Kidney epithelial cell (primary cell): ENCODE results near the gene MYRIP. TPM values are rescaled to one million over a fixed set of nuclear protein-coding genes. Genes with fewer than 3 reads are reported as not detected.

ENCODE experiments used
- DNase-seq: peaks from one replicate; pipeline ENCODE4 v3.0.0-alpha.2; 2010; ENCODE audit warnings: low read depth
- H3K27me3 ChIP-seq: 2 replicates; pipeline ENCODE4 v1.6.0; 2011; ENCODE audit warnings: low read length; ENCODE audit not compliant: control insufficient read depth, insufficient read depth
- H3K36me3 ChIP-seq: 2 replicates; pipeline ENCODE4 v1.5.1; 2011; ENCODE audit warnings: low read length; ENCODE audit not compliant: control insufficient read depth, insufficient read depth
- H3K4me3 ChIP-seq: 2 replicates; pipeline ENCODE4 v1.5.1; 2011; ENCODE audit warnings: low read depth, mild to moderate bottlenecking, control low read depth, low read length
- CTCF ChIP-seq: IDR thresholded peaks from 2 replicates; pipeline ENCODE4 v1.5.1; 2011; ENCODE audit warnings: mild to moderate bottlenecking, moderate library complexity, low read length, control low read depth, inconsistent platforms; ENCODE audit not compliant: insufficient read depth, poor library complexity, severe bottlenecking
- total RNA-seq: library from RNA; depleted of rRNA; stranded (reverse); fragments of >200 nt; gene quantifications from 2 replicates; pipeline ENCODE4 v1.2.3, GENCODE V29; 2015

MYRIP gene
- total RNA-seq, 1 donor from 2014 or later, result 0.04 TPM

DNA sequence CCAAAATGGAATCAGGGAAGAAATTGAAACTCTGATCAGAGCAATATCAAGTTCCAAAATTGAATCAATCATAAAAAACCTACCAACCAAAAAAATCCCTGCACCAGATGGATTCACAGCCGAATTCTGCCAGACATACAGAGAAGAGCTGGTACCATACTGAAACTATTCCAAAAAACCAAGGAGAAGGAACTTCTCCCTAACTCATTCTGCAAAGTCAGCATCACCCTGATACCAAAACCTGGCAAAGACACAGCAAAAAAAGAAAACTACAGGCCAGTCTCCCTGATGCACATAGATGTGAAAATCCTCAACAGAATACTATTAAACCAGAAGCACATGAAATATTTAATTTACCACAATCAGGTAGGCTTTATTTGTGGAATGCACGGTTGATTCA lies 118.1 kb downstream of the MYRIP start:
- no peak for TF ChIP-seq CTCF

GRCh38 chr3:39933986-39934693 lies 124.7 kb downstream of the MYRIP start:
- Histone ChIP-seq H3K27me3 (no peaks in the 10 kb centered on the region), H3K4me3 (no peak overlapping the region), H3K36me3 (no peaks in the 10 kb centered on the region)
- no peak for DNase-seq
- TF ChIP-seq CTCF, result no peak

More for the DNA sequence above, 118.1 kb downstream of the MYRIP start:
- no peaks in the 10 kb centered on the region for H3K27me3 ChIP-seq
- H3K36me3 ChIP-seq, result no peaks in the 10 kb centered on the region
- H3K4me3 ChIP-seq, result no peak overlapping the region
- no peak for DNase-seq

DNA sequence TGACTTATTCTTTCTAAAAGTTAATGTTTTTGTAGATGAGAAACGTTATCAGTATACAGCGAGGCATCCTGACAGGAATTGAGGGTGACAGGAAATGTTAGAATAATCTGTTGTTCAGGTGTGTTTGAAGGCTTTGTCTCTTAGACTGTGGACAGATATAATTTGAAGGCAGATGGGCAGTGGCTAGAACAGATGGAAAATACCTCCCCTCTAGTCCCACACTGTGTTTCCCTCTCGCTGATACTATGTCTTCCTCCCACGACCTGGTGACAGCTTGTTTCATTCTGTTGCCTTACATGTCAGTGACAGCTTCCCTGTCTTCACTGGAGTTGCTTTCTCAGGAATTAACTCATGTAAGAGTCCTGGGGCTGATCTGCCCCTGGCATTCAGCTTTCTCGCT lies 125.3 kb downstream of the MYRIP start:
- Histone ChIP-seq H3K36me3 (no peaks in the 10 kb centered on the region), H3K4me3 (no peak overlapping the region), H3K27me3 (no peaks in the 10 kb centered on the region)
- DNase-seq, result no peak
- no peak for TF ChIP-seq CTCF

- H3K36me3 ChIP-seq, result no peaks in the 10 kb centered on the region
- no peak for DNase-seq
- no peak for TF ChIP-seq CTCF
- no peak overlapping the region for H3K4me3 ChIP-seq
- H3K27me3 ChIP-seq, result no peaks in the 10 kb centered on the region
Observed at GRCh38 chr3:39935261-39935660, 125.9 kb downstream of the MYRIP start.

- no peaks in the 10 kb centered on the region for H3K27me3 ChIP-seq
- TF ChIP-seq CTCF, result no peak
- DNase-seq, result no peak
- H3K36me3 ChIP-seq, result no peaks in the 10 kb centered on the region
- no peak overlapping the region for H3K4me3 ChIP-seq
Observed at GRCh38 chr3:39936848-39937247, 127.4 kb downstream of the MYRIP start.

DNA sequence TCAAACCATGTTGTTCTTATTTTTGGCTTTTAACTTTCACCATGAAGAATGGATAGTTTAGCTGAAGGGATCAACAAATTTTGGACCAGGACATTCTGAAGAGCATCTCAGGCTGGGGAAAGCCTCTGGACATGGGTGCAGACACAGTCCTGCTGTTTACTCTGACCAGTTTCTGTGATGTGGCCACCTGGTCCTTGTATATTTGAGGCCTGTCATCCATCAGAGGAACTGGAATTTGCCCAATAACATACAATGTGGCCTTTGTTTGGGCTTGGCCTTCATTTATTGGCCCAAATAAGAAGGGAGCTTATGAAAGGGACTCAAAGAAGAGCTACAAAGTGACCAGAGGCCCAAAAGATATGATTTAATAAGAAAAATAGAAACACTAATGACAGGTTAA lies 127.9 kb downstream of the MYRIP start:
- no peak for TF ChIP-seq CTCF
- no peak overlapping the region for H3K4me3 ChIP-seq
- H3K27me3 ChIP-seq, result no peaks in the 10 kb centered on the region
- no peaks in the 10 kb centered on the region for H3K36me3 ChIP-seq
- no peak for DNase-seq
